LNCAP (cell line): ENCODE results near the gene ZNF562.

Source experiments
- CTCF ChIP-seq: fragments of 450-650 bp; IDR thresholded peaks from 2 replicates; pipeline ENCODE4 v1.5.1; 2017; ENCODE audit warnings: mild to moderate bottlenecking

Gene ZNF562

GRCh38 chr19:9621156-9622037 lies 53.5 kb downstream of the ZNF562 start, which contains the start of gene ZNF561:
Gene ZNF561 (minus strand): TSS chr19:9621232. CDS start chr19:9619456, 1,776 bp downstream.
- TF ChIP-seq CTCF: no peak

GRCh38 chr19:9620842-9621155 lies 54.1 kb downstream of the ZNF562 start:
- no peak for TF ChIP-seq CTCF

GRCh38 chr19:9615844-9616243 lies 59.1 kb downstream of the ZNF562 start:
- no peak for TF ChIP-seq CTCF

- TF ChIP-seq CTCF: no peak
Observed at GRCh38 chr19:9610484-9611113, 64.3 kb downstream of the ZNF562 start.

GRCh38 chr19:9608912-9609311 lies 66.0 kb downstream of the ZNF562 start:
- TF ChIP-seq CTCF: no peak

GRCh38 chr19:9597027-9597426 lies 77.9 kb downstream of the ZNF562 start:
- TF ChIP-seq CTCF: no peak
